ENCODE results near the gene FILIP1L.

FILIP1L gene

DNA sequence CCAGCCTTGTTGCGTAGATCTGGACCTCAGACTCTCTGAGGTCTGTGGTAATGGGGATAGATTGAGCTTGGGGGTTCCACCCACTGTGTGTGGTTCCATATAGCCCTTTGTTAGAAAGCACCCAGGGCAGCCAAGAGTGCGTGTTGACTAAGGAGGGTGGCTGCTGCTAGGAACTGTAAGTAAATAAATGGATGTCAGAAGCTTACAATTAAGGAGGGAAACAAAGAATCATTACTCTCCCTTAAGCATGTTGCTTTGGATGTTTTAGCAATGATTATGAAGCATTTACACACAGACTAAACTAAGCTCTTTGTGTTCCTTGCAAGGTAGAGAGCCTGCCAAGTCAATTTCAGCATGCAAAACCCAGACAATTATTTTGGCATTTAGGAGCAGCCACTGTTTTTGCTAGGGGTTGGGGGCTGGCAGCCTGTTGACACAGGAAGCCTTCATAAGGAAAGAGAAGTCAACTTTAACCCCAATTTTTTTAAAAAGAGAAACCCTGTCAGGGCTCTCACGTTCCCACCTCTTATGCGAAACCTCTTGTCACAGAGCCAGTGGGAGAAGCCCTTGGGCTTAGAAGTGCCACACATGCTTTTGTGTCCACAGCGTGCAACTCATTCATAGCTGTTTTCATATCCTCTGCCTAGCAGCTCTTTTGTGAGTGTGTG lies 168.8 kb downstream of the FILIP1L start:
- no peak for DNase-seq

DNA sequence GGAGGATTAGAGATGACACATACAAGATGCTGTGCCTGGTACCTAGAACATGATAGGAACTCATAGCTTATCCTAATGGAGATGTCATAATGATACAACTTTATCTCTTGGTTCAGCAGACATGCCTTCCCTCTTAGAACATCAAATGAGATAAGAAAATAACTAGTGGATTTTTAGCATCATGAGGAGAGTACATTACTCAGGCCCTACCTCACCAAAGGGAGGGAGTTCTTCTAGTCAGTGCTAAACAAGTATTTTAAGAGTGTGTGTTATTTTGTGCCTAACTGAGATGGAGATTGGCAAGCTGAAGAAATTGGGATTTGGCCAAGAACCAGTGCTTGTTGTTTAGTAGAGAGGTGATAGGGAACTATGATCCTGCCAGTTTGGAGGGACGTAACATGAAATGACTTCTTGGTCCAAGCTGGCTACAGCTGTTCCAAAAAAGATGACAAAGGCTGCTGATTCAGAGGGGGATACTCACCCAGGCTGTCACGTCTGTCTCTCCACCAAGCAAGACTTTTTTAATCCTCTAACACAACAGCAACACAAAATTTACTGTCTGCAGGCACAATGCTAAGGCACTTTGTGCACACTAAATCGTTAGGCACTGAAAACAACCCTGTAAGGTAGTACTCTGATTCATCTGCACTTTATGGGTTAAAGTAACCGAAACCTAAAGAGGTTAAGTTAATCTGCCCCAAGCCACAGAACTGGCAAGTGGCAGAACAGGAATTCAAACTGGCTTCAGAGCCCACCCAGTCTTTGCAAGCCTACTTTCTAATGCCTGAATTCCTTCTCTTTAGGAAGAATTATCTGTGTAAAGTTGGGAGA lies 170.2 kb downstream of the FILIP1L start:
- no peak for DNase-seq

DNA sequence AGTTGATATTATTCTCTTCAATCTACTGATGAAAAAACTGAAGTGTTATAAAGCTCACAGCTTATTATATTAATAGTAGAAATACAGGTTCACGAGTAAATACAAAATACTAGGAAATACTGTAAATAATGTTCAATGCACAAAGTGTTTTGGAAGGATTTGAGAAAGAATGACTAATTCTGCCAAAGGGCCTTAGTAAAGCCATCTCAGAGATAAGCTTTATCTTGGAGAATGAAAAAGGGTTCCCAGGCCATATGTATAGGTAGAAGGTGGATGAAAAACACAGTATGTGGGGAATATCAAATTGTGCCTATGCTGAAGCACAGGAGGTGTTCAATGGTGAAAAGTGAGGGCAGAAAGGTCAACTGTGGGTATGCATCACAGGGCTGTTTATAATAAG lies 173.1 kb downstream of the FILIP1L start:
- DNase-seq: no peak

DNA sequence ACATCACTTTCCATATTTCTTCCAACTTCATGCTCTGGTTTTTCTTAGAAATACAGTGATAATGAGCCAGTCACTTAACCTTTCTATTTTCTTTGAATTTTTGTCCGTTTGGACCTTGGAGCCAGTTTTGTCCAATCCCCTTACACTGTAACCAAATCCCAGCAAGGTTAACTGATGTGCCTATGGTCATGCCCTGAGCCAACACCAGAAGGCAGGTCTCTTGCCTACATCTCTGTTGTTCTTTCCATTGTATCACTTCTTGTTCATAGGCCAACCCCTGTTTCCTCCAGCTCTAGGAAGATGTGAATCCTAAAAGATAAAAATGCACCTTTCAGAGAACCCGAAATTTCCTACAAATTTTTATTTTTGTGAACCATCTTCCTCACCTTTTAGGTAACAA lies 174.0 kb downstream of the FILIP1L start:
- DNase-seq: no peak

DNA sequence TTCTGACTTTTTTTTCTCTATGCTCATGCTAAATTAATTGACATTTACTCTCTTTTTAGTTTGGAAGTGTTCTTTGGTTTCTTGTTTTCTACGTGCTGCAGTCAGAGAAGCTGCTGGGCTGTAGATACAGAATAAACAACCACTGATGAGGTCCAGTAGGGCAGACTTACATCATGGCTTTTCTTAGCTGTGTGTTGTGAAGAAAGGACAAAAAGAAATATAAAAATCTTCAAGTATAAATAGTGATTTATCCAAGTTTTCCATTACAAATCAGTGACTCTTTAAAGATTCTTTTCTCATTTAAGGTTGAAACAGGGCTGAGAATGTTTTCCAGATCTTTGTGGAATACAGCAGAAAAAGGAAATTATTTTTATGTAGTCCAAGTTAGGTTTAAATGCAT lies 174.4 kb downstream of the FILIP1L start:
- no peak for DNase-seq

DNA sequence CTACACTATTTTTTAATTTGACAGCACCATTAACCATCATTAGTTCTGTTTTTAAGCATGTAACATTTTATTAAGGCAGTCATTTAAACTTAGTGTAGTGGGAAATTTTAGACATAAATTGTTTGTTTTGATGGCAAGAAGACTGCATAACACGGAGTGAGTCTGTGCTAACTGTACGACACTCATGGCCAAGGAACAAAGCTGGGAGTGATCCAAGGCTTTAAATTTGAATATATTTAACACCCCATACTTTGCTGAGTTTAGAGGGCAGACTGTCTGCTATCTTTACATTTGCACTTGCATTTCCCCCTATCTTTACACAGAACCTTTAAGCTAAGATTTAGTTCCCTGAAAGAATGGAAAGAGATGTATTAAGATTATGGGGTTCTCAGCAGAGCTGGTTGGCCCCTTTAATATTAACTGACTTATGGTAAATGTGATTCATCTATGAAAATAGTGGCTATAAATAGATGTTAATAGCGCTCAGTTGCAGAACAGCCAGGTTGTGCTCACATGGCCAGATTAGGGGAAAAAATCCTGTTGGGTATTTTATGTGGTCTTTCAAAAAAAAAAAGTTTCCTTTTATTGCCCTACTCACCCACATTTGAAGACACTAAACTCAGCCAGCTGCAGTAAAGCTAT lies 175.9 kb downstream of the FILIP1L start:
- no peak for DNase-seq

DNA sequence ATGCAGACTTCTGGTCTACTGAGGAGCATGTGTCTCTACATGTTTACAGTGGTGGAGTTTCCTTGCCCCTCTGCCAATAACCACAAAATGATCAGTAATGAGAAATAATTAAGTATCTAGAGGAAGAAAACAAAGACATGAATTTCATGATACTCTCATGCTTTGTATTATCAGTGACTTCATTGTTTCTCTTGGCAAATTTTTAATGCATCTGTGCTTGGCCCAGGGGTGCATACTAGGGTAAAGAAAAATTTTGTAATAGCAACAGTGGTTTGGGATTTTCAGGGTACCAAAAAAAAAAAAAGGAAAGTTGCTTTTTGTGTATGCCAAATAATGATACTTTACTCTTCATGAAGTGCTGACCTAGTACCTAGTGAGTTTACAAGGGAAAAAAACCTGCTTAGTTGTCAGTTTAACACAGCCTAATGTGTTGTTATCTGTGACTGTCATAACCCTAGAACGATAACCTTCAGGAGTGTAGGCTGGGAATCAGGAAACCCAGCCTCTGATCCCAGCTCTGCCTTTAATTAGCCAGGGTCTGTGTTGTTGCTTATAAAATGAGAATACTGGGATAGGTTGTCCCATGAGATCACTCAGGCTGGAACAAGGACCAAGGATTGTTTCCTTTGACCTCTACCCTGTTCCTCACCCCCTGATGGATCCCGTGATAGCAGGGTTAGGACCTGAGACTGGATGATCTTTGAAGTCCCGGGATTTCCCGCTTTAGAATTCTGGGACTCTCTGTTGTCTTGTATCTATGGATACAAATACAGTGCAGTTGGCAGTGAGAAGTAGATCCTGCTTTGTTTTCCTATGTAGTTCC lies 179.1 kb downstream of the FILIP1L start:
- DNase-seq: no peak

DNA sequence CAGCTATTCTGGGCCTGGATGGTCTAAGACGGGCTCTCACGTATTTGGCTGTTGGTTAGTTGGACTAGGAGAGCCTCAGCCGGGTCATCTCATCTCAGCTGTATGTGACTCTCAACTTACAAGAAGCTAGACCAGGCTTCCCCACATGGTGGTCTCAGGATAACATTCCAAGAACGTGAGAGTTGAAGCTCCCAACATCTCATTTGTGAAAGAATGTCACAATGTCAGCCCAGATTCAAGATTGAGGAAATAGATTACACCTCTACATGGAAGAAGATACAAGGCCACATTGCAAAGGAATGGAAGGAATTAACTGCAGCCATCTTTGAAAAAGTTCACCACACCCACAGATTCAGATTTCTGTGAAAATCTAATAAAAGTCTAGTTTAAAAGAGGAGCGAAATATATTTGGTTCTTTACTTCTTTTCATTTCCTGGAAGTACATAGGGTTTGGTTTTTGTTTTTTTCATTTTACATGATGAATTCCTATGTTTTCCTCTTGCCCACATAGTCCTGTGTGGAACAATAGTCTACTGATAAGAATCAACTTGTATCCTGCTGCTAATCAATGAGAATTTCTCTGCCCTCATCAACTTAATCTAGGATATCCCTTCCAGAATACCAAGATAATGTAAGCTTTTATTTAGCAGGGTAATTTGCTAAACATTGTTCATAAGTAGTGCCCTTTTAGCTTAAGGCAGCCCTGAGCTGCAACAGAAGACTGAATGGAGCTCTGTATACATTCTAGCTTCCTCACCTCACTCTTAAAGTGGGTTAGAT lies 180.1 kb downstream of the FILIP1L start:
- DNase-seq: no peak

DNA sequence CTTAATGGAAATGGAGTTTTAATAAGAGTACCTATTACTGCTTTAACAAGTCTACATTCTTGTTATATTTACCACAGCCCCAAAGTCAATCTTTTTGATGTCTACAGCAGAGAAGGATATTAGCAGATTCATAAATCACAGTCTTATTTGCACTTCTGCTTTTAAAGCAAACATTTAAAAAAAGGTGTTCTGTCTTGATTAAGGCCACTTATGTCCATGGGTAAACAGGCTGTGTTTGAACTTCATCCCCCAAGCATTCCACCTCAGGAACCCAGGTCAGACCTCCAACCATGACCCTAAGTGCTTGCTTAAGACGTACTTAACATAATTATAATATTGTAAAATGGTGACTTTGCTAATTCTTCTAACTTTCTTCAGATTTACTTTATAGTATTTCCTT lies 183.2 kb downstream of the FILIP1L start:
- no peak for DNase-seq

DNA sequence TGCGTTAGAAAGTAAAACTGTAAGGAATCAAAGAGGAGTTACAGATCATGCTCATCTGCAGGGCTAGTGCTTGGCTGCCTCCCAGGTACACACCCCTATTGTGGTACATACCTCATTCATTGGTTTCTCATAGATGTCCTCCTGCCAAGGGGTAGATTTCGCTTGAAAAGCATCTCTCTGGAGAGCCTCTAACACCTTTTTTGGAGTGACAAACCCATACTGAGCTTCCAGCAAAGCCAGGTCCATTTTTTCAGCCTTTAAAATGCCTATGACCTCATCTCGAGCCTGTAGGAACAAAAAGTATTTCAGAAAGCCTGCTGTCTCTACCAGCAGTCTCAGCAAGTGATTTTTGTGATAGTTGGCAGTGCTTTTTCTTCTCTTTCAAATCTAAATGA lies 184.6 kb downstream of the FILIP1L start:
- no peak for DNase-seq

DNA sequence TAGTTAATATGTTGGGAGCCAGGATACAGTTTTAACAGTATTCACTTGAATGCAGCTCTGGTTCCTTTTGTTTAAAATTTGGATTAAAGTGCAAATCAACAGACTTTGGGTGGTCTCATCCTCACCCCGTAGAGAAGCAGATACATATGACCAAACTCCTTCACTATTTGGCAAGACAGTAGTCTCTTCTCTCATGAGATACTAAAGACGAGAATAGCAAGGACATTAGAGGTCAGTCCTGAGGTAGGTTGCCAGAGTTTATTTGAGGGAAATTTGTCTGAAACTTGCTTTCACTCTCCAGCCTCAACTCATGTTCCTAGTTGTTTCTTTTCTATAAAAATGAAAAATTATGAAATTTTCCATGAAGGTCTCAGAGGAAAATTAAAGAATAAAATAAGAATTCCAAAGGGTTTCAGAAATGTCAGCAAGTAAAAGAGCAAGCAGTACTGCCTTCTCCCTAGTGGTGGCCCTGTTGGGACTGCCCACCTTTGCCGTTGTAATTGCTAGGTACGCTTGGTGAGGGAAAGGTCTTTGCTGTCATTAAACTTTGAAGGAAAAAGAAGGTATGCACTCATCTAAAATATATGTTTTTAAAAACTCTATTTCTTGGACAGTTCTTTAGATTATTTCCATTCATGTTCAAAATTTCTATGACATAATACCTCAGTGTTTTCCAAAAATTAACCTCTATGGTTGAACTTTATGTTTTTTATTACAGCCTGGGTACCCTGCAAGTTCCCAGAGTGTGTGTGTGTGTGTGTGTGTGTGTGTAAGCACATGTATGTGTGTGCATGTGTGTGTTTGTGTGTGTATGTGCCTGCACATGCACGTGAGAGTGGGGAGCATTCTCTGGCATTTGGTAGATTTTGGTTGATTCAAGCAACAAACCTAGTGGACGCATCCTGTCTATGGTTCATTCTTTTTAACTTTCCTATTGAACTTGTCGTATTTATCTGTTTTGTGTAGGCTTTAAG lies 185.2 kb downstream of the FILIP1L start:
- no peak for DNase-seq

DNA sequence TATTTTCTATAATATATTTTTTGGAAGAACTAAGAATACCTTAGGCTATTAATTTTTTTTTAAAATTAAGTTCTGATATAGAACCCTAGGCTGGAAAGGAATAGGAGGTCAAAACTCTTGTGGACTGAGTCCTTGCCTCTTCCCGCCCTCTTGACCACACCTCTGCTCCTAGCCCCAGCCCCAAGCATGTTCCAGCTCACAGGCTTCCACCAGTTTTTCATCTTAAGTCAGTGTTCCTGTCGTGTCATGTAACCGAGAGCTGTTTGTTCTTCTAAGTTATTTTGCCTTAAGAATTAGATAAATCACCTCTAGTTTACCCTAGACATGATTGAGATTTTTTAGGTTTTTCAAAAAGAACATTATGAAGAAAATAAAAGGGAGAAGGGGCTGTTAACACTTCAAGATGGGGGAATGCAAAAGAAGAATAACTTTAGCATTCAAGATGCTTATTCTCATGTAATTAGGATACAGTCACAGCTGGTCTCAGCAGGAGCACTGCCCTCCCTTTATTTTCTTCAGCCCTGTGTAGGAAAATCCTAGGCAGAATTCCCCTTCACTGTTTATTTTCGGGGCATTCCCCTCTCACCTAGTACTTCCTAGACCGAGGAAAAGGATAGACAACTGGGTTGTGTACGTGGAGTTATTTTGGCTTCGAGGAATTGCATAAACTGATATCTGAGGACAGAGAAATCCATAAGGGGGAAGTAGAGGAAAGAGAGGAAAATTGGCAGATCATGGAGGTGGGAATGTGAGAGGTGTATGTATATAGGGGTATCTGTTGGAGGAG lies 186.4 kb downstream of the FILIP1L start:
- no peak for DNase-seq

DNA sequence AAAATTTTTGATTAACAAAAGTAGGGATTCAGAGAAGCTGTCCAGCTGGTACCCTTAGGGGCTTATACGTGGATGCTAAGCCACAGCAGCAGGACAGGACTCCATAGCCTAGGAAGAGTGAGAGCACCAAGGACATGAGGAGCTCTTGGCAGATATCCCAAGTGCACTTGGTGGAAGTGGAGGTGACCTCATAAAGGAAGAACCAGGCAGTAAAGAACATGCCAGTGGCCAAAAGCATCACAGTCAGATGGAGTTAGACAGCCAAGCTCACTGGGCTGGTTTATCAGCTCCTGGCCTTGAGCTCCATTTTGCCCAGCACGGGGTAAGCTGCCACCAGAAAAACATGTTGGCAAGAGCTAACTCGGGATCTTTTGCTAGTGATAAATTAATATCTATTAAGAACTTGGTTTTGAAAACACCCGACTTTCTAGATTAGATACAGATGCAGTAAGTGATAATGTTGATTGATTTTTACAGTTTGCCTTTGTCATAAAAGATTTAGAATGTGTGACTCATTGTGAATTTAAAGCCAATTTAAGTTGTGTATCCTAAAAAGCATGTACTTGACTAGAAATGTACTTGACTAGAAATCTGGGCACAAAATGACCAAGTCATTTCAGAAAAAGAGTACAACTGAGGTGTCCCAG lies 188.6 kb downstream of the FILIP1L start:
- DNase-seq: no peak

DNA sequence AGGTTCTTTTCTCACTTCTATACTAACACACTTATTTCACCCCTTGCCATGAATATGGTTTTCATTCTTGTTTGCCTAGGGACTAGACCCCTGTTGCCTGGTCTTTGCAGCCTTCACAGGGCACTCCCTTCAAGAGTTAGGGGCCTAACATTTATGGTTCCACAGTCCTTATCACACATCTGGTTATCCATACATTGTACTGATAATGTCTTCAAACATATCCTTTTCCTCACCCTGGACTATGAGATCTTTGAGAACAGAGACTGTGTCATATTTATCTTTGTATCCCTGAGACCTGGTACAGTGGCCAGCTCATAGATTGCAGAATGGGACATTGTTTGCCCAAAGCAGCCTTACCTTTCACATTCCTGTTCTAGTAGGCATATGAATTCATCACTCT lies 190.4 kb downstream of the FILIP1L start:
- DNase-seq: no peak

DNA sequence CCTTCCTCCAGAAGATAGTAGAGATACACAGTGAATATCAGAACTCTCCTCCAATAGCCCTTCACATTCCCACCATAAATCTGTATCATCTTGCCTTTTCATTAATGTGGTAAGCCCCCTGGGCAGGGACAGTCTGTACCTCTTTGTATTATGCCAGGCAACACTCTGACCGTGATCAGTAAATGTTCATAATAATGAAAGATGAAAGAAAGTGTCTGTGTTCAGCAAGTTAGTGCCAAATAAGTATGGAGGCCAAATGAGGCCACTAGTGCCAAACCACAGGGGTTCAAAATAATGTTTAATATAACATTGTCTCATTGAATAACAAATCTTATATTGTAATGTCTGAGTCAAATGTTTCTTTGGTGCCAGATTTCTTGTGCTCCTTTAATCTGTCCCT lies 192.3 kb downstream of the FILIP1L start:
- DNase-seq: no peak

DNA sequence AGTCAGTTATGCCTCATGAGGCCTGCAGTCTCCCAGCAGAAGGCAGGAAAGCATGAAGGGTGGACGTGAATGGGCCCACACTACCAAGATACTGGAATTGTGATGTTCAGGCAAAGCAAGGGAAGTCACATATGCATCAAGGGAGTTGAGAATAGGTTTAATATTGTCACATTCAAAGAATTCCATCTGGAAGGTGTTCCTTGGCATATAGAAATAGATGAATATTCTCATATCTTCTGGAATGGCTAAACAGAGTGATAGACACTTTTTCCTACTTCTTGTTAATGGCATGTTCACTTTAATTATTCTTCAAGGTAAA lies 193.0 kb downstream of the FILIP1L start:
- no peak for DNase-seq

DNA sequence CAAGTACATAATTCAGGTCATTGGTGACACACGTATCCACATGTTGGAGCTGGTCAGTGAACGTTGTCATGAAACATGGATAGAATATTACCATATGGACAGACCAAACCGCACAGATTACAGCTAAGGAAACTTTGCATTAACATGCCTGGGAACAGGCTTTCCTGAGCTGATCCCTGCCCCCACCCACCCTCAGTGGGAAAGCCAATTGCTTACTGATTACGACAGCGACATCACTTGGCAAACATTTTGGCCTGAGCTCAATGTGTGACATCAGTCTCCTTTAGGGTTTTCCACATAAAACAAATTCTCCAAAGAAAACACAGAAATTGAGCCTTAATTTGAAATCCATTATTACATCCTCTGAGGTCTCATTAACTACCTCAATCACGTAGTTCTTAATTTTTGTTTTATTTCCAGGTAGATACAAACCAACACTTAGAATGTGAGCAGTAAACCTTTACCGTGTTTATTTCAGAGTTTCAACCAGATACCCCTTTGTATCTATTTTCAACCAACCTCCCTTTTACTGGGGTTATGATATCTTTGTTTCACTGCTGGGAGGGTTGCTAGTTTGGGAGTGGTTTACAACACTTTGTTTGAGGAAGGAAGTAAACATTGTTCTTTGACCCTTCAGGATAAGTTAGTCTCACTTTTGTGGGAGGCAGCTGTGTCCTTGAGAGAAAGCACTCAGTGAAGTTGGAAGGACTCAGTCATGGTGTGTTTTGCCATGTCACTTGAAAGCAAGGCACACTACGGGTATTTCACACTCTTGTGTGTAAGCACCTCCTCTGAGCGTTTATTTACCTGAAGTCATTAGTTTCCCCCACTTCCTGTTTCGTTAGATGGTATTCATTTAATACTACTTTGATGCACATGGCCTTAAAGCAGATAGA lies 193.6 kb downstream of the FILIP1L start:
- DNase-seq: no peak

DNA sequence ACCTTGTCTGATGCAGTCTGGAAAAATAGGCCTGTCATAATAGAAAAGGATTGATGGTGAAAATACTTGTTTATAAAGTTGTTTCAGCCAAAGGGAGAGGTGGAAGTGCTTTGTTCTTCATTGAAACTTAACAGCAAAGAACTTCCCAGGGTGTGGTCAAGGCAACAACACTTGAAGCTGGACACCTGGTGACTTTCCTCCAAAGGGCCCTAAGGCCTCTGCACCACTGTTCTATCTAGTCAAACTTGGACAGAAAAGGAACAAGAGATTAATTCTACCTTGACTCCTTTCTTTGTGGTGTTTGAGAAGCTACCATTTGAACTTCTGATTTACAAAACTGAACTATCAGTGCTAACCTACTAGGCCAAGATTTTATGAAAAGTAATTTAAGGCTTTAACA lies 194.6 kb downstream of the FILIP1L start:
- no peak for DNase-seq

DNA sequence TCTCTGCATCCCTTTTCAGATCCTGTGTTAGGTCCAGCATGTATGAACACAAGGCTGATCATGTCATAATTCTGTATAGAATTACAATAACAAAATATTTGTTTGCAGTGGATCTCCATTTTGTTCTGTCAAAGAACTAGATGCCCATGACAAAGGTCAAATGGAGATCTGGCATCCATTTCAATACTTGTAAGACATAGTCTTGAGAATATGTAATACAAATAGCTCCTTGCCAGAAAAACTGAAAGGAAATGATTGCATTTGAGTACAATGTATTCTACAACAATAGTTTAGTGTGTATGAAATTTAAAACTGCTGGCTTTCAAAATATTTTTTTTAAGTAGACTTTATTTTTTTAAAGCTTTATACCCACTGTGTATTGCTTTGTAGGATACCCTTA lies 195.6 kb downstream of the FILIP1L start:
- no peak for DNase-seq
